HepG2 (cell line): ENCODE data around the gene ANLN. TPM values are rescaled to one million over a fixed set of nuclear protein-coding genes. Genes with fewer than 3 reads are reported as not detected.

Source experiments
- JUND ChIP-seq: sonication (generic); formaldehyde crosslinking; IDR thresholded peaks from 2 replicates; pipeline ENCODE4 v1.8.0; 2022; ENCODE audit warnings: mild to moderate bottlenecking, missing genetic modification reagents
- MED13 ChIP-seq: sonication (generic); formaldehyde crosslinking; IDR thresholded peaks from 2 replicates; pipeline ENCODE4 v1.5.0; 2020; ENCODE audit warnings: missing genetic modification reagents
- MTA3 ChIP-seq: sonication (generic); formaldehyde crosslinking; IDR thresholded peaks from 2 replicates; pipeline ENCODE4 v1.4.0; 2020; ENCODE audit warnings: missing genetic modification reagents
- PHB2 ChIP-seq: fragments of 450-650 bp; IDR thresholded peaks from 2 replicates; pipeline ENCODE4 v1.6.1; 2018; ENCODE audit not compliant: partially characterized antibody
- RBM22 ChIP-seq: fragments of 200-400 bp; formaldehyde crosslinking; optimal IDR thresholded peaks from 2 replicates; pipeline ENCODE3; 2017; ENCODE audit warnings: mild to moderate bottlenecking, low read length, moderate library complexity
- REL ChIP-seq: sonication (generic); formaldehyde crosslinking; conservative IDR thresholded peaks from 2 replicates; pipeline ENCODE4 v1.8.0; 2022; ENCODE audit warnings: mild to moderate bottlenecking, missing genetic modification reagents, moderate library complexity
- SSRP1 ChIP-seq: IDR thresholded peaks from 2 replicates; pipeline ENCODE4 v1.6.1; 2016; ENCODE audit warnings: control low read depth
- ZBTB1 ChIP-seq: sonication (generic); formaldehyde crosslinking; IDR thresholded peaks from 2 replicates; pipeline ENCODE4 v1.4.0; 2020; ENCODE audit warnings: missing genetic modification reagents, borderline replicate concordance
- ZBTB40 ChIP-seq, 2 experiments: fragments of 450-650 bp in 1 of 2; sonication (generic) in 1 of 2; formaldehyde crosslinking in 1 of 2; IDR thresholded peaks; 2 replicates each; pipeline versions ENCODE4 v1.6.1 to v1.8.0; 2016 to 2022; ENCODE audit warnings: antibody characterized with exemption in 1 of 2, mild to moderate bottlenecking in 1 of 2, missing genetic modification reagents in 1 of 2
- ZNF501 ChIP-seq: sonication (generic); formaldehyde crosslinking; IDR thresholded peaks from 2 replicates; pipeline ENCODE4 v1.5.1; 2020; ENCODE audit warnings: mild to moderate bottlenecking, moderate library complexity, missing genetic modification reagents
- ZNF552 ChIP-seq: sonication (generic); formaldehyde crosslinking; IDR thresholded peaks from 2 replicates; pipeline ENCODE4 v1.9.0; 2022; ENCODE audit warnings: missing genetic modification reagents, mild to moderate bottlenecking, borderline replicate concordance
- ZNF597 ChIP-seq: sonication (generic); formaldehyde crosslinking; IDR thresholded peaks from 2 replicates; pipeline ENCODE4 v1.5.0; 2020; ENCODE audit warnings: missing genetic modification reagents
- ZNF639 ChIP-seq: conservative IDR thresholded peaks from 2 replicates; pipeline ENCODE4 v1.6.1; 2018; ENCODE audit warnings: missing genetic modification reagents
- ZNF720 ChIP-seq: sonication (generic); formaldehyde crosslinking; IDR thresholded peaks from 2 replicates; pipeline ENCODE4 v1.4.0; 2020; ENCODE audit warnings: missing genetic modification reagents
- polyA plus RNA-seq, 8 experiments: library from polyadenylated mRNA; depleted of rRNA in 3 of 8; stranded (reverse) in 7 of 8; unstranded in 1 of 8; fragments of >200 nt; fragmentation: Illumina TruSeq in 4 of 8; extraction: Trizol in 4 of 8; gene quantifications; 2 replicates each; pipeline versions ENCODE4 v1.2.1 to v1.2.3, GENCODE V29; 2011 to 2016; ENCODE audit warnings: low read depth in 4 of 8, missing spikeins in 1 of 8, mixed read lengths in 1 of 8; ENCODE audit not compliant: insufficient read depth in 1 of 8
- total RNA-seq, 5 experiments: library from RNA; depleted of rRNA; stranded (reverse); fragments of >200 nt; fragmentation: Illumina TruSeq; extraction: Trizol; gene quantifications; 2 replicates each; pipeline ENCODE4 v1.2.3, GENCODE V29; 2016; ENCODE audit warnings: low read depth in 1 of 5
- TF ChIP-seq, protein P1 (sequence below): fragments of 450-650 bp; IDR thresholded peaks from 2 replicates; pipeline ENCODE4 v1.6.1; 2017
- TF ChIP-seq, protein P2 (sequence below): IDR thresholded peaks from 2 replicates; pipeline ENCODE4 v1.6.1; 2016; ENCODE audit warnings: missing genetic modification reagents, missing compliant biosample characterization

Gene ANLN
- total and polyA plus RNA-seq, 2 of the 13 experiments (the other 11 are each of a cell fraction or from before 2014, with no cell fraction given), result 20.0 to 72.0 TPM

GRCh38 chr7:36366718-36367560 is 22.7 kb upstream of the ANLN start (continued):
- no peak for TF ChIP-seq ZNF552 (CRISPR knock-in tag)
- peak; percentile 90; the same call in 1 of the 2 replicates for TF ChIP-seq ZNF501 (CRISPR knock-in tag)
- 0 out of 2 replicates have a peak, but pooled peaks have one; percentile 48 for TF ChIP-seq ZNF639 (CRISPR knock-in tag)
- TF ChIP-seq SSRP1 (CRISPR knock-in tag), result no peak
- no peak for TF ChIP-seq MED13 (CRISPR knock-in tag)
- no peak for TF ChIP-seq PHB2
- no peak for TF ChIP-seq RBM22
- no peak for TF ChIP-seq ZNF720 (CRISPR knock-in tag)
- TF ChIP-seq JUND (CRISPR knock-in tag), result no peak
- TF ChIP-seq, protein P1, sequence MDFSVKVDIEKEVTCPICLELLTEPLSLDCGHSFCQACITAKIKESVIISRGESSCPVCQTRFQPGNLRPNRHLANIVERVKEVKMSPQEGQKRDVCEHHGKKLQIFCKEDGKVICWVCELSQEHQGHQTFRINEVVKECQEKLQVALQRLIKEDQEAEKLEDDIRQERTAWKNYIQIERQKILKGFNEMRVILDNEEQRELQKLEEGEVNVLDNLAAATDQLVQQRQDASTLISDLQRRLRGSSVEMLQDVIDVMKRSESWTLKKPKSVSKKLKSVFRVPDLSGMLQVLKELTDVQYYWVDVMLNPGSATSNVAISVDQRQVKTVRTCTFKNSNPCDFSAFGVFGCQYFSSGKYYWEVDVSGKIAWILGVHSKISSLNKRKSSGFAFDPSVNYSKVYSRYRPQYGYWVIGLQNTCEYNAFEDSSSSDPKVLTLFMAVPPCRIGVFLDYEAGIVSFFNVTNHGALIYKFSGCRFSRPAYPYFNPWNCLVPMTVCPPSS, result no peak
- TF ChIP-seq ZBTB40 (IDR thresholded peaks at IDR 0.05), result no peak
- no peak; the same call in 1 of the 2 replicates for TF ChIP-seq ZBTB40 (CRISPR knock-in tag; IDR thresholded peaks at IDR 0.05)
- TF ChIP-seq ZNF597, result no peak
- no peak for TF ChIP-seq REL (CRISPR knock-in tag)
- no peak for TF ChIP-seq MTA3 (CRISPR knock-in tag)
- no peak for TF ChIP-seq ZBTB1
- TF ChIP-seq, protein P2, sequence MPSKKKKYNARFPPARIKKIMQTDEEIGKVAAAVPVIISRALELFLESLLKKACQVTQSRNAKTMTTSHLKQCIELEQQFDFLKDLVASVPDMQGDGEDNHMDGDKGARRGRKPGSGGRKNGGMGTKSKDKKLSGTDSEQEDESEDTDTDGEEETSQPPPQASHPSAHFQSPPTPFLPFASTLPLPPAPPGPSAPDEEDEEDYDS, result peak; percentile 17; the same call in 1 of the 2 replicates
